Daoy (cell line): Measurements from ENCODE around the gene ZNF20. TPM values are rescaled to one million over a fixed set of nuclear protein-coding genes. Genes with fewer than 3 reads are reported as not detected.

Experiments used
- DNase-seq: peaks from one replicate; pipeline ENCODE4 v3.0.0-alpha.2; 2015; ENCODE audit warnings: low read depth
- total RNA-seq: library from RNA; depleted of rRNA; stranded (reverse); fragments of >200 nt; shearing (Covaris generic); gene quantifications from 2 replicates; pipeline ENCODE4 v1.2.3, GENCODE V29; 2014; rRNA removed

The ZNF20 gene
- total RNA-seq = 2.6 and 3.3 TPM in 2 replicates

DNA sequence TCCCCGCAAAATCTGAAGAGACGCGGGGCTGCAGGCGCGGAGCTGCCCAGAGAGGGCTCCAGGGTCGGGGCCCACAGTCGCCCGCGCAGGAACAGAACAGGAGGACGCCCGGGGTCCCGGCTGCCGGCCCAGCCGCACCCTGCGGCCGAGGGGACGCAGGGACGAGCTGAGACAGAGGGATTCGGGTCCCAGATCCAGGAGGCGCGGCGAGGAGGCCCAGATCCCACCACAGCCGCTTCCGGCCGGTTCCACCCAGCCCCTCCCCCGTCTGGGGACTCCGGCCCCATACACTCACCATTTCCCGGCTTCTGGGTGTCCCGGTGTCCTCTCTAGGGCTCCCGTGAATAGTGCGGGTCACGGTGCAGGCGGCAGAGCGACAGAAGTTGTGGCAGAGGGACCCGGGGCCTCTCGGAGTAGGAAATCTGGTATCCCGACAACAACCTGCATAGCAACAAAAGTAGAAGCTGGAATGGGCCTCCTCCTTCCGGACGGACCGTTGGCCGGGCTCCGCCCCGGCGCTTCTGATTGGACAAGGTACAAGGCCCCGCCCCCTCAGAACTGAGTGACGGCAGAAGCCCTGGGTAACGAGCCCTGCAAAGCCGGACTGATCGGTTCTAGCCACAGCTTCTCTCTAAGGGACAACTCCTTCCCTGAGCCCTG is at the start of gene ZNF20:
ZNF20 (minus strand) TSS at position 466 of the 660 bp plus-strand sequence; CDS start at position 298, 168 bp downstream.
- peak; percentile 93 for DNase-seq

DNA sequence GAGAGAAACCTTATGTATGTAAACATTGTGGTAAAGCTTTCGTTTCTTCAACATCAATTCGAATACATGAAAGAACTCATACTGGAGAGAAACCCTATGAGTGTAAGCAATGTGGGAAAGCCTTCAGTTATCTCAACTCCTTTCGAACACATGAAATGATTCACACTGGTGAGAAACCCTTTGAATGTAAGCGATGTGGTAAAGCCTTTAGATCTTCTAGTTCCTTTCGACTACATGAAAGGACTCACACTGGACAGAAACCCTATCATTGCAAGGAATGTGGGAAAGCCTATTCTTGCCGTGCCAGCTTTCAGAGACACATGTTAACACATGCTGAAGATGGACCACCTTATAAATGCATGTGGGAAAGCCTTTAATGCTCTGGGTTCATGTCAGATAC is 47.5 kb upstream of the ZNF20 start:
- DNase-seq = no peak

DNA sequence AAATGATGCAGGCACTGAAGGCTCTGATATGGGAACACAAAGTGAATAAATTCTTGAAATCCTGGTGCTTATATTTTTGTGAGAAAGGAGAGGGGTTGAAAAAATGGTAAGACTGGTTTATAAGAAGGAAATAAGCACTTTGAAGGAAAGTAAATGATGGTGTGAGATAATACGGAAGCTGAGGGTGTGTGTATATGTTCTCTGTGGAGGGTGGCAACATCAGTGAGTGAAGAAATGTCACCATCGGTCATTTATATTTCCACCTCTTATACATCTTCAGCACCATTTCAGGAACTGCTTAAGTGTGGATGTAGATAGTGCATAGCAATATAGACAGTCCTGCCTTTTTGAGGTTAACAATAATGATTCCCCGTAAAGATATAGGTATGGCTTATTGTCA is 40.2 kb upstream of the ZNF20 start:
- no peak for DNase-seq

- DNase-seq = no peak
Observed at GRCh38 chr19:12166626-12167025, 26.5 kb upstream of the ZNF20 start.

DNA sequence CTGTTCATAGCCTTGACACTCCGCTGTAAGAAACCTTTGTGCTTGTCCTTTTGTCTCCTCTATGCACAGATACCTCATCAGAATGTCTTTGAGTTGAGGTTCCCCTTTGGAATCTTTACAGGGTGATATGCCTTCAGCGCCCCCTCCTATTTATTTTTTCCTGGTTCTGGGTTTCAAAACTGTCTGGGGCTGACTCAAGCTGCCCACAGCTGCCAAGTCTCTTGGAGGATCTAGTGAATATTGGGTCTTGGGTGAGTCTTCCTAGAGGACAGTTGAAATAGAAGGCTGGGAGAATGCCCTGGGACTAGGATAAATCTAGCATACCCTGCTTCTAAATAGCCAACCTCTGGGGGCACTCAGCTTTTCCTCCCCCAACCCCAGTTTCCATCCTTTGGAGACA is 23.7 kb upstream of the ZNF20 start:
- no peak for DNase-seq

GRCh38 chr19:12162882-12163806 is 23.0 kb upstream of the ZNF20 start, which contains the start of gene ZNF136:
TSS of gene ZNF136 (plus strand) at chr19:12163096. CDS start at chr19:12163204, 108 bp downstream.
- DNase-seq = peak; percentile 97

DNA sequence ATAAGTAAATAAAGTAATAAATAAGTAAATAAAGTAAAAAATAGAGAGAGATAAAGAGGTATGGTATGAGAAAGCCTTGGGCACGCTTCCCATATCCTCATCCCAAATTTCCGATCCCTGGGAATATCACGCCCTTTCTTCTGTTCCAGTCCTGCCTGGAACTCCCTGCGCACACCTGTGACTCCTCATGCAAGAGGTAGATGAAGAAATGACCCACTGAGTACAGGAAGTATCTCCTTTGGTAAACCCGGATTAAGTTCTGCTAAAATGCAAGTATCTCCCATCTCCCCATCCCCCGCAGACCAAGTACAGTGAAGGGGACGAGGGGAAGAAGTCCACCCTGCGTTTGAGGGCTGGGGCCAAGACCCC is 22.3 kb upstream of the ZNF20 start:
- DNase-seq = no peak

DNA sequence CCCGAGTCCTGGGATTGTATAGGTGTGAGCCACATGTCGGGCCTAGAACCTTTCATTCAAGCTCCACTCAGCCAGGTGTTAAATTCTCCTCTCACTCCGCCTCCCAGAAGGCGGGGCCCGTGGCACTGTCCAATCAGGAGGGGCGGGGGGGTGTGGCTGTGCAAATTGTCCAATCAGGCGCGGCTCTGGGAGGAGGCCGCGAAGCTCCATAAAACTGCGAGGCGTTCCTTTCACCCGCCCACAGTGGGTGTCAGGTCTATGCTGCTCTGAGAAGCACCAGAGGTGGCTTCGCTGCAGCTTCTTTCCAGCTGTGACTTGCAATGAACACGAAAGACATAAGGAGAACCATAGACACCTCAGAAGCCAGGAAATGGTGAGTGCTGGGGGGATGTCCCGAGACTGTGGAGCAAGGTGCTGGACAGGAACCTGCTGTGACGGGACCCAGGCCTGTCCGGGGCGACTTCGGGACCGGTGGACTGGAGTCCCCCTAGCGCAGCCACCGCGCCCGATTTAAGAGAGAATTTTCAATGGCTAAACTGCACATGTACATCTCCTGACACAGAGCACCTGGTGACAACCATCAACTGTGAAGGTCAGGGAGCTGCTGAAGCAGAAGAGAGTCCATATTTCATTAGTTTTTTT is 19.7 kb upstream of the ZNF20 start:
- DNase-seq = no peak

GRCh38 chr19:12156223-12157058 is 16.3 kb upstream of the ZNF20 start, which contains the start of gene ZNF625:
TSS of gene ZNF625 (minus strand) at chr19:12156734. CDS start at chr19:12156558, 176 bp downstream.
- peak; percentile 95 for DNase-seq

- no peak for DNase-seq
Observed at GRCh38 chr19:12155324-12155860, 15.2 kb upstream of the ZNF20 start.

DNA sequence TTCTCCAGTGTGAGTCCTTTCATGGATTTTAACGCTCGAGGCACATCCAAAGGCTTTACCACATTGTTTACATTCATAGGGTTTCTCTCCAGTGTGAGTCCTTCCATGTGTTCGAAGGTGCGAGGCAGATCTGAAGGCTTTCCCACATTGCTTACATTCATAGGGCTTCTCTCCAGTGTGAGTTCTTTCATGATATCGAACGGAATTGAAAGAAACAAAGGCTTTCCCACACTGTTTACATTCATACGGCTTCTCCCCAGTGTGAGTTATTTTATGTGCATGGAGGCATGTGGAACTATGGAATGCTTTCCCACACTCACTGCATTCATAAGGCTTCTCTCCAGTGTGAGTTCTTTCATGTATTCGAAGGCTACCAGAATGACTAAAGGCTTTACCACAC is 5.2 kb upstream of the ZNF20 start:
- DNase-seq = no peak

DNA sequence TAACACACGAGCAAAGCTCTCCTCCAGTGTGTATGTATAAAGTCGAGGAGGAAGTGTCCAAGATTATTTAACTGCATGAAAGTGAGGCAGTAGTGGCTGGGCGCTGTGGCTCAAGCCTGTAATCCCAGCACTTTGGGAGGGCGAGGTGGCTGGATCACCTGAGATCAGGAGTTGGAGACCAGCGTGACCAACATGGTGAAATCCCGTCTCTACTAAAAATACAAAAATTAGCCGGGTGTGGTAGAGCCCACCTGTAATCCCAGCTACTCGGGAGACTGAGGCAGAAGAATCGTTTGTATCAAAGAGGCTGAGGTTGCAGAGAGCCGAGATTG is 1.2 kb upstream of the ZNF20 start:
- no peak for DNase-seq

DNA sequence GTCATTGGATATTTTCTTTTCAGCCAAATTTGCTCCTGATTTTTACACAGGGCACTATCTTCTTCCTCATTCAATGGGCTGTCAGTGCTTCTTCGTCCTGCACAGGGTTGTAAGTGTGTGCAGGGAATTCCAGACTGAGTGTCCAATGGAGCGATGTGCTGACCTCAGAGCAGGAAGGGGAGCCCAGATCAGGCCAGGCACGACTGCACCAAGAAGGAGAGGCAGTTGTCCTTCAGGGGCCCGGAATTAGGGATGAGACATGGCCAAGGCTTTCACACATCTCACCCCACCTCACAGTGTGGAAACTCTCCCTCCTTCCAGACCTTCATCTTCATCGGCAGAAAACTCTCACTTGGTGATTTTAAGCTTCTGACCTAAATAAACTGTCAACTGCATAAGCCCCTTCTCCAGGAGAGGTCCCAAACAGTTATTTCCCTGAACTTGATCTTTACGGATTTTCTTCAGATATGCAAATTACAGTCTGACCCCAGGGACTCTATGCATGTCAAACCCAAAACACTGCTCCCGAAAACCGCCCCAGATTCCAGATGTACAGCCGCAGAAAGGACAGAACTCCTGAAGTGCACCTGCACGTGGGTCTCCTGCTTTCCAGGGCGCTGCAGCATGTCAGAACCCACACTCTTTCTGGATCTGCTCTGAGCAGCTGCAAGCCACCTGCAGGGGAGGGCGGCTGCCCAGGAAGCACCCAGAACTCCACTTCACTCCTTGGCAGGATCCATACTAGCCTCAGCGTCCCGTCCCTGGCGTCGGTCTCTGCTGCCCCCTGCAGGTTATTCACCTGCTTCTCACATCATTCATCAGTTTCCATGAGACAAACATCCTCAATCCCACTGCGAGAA is 625 bp upstream of the ZNF20 start:
- DNase-seq = peak; percentile 87

- DNase-seq = no peak
Observed at GRCh38 chr19:12139269-12139668, 881 bp downstream of the ZNF20 start.

DNA sequence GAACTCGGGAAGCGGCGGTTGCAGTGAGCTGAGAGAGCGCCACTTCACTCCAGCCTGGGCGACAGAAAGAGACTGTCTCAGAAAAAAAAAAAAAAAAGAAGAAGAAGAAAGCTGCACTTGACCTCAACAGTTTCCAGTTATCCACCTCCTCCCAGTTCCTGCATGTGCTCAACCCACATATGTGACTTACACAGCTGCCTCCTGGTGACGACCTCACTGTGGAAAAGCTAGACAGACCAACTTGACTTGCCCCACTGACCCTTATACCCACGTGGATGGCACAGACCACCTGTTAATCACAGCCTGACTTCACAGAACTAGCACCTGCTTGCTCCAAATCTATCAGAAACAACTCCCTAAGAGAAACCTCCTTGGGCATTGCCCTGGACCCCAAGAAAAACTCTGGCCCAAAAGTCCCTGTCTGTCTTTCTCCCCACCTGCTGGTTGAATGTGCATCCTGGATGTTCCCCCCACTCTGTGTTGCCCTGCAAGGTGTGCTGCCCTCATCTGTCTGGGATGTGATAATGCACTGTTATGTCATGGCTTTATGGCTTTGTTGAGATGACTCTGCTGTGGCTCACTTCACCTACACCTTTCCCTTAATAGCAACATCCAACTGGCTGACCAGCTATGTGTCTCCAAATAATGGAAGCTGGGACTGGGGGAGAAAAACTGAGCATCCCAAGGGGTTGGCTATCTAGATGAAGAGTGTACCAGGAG is 2.8 kb downstream of the ZNF20 start:
- DNase-seq = peak; percentile 19

DNA sequence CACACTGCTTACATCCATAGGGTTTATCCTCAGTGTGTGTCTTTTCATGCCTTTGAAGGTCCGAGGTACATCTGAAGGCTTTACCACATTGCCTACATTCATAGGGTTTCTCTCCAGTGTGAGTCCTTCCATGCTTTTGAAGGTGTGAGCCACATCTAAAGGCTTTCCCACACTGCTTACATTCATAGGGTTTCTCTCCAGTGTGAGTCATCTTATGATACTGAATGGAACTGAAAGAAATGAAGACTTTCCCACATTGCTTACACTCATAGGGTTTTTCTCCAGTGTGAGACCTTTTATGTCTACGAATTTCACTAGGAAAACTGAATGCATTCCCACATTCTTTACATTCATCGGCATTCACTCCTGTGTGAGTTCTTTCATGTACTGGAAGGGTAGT is 7.1 kb downstream of the ZNF20 start:
- no peak for DNase-seq

DNA sequence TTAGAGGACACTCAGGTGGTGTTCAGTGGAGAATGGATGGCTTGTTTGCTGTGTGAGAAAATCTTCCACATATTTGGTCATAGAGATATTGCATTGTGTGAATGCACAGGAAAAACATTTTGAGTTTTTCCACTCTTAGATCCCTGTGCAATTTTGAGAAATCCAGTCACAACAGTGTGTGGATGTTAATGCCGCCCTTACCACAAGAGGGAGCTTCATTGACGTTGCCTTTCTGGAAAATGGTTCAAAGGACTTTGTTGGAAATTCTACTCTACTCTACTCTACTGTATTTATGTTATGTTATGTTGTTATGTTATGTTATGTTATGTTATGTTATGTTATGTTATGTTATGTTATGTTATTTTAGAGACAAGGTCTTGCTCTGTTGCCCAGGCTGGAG is 13.4 kb downstream of the ZNF20 start:
- DNase-seq = peak; percentile 6

GRCh38 chr19:12117201-12117970 is 22.8 kb downstream of the ZNF20 start:
- no peak for DNase-seq

DNA sequence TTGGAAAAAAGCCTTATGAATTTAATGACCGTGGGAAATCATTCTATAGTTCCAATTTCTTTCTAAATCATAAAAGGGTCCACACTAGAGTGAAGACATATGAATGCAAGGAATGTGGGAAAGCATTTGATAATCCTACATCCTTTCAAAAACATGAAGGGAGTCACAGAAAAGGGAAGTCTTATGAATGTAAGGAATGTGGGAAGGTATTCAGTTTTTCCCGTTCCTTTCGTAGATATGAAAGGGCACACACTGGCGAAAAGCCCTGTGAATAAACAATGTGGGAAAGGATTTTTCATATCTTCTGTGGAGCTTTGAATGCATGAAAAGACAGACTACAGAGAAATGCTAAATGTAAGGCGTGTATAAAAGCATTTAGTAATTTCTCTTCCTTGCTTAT is 27.0 kb downstream of the ZNF20 start:
- DNase-seq = no peak
